Stomach (tissue), 4 donors: ENCODE measurements around the gene NUDT1.

Experiments used
- CTCF ChIP-seq, 7 experiments: fragments of 450-650 bp in 4 of 7; fragments of 200-600 bp in 3 of 7; sonication (generic) in 3 of 7; IDR thresholded peaks; one replicate each; pipeline ENCODE4 v1.5.1; 2016 to 2019; ENCODE audit warnings: antibody characterized with exemption in 7 of 7, control low read depth in 2 of 7, mild to moderate bottlenecking in 1 of 7
- EP300 ChIP-seq: sonication (generic); formaldehyde crosslinking; IDR thresholded peaks from one replicate; pipeline ENCODE4 v1.6.1; 2017; ENCODE audit warnings: antibody characterized with exemption
- POLR2AphosphoS5 ChIP-seq, 3 donors: sonication (generic); formaldehyde crosslinking; IDR thresholded peaks; one replicate each; pipeline ENCODE4 v1.6.1; 2016; ENCODE audit warnings: antibody characterized with exemption in 3 of 3

DNA sequence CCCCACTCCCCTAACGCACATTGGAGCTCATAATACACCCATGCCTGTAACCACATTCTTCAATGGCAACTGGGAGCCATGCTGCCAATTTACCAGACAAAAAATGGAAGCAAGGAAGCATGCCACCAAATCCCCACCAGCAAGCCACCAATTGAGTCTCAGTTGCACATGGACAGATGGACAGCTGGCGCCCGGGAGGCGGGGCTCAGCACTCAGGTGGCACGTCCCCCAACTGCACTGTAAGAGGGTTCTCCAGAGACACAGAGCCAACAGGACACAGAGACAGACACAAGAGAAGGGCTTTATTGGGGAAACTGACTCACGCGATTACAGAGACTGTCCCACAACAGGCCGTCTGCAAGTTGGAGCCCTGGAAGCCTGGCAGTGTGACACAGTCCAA lies 11.8 kb upstream of the NUDT1 start:
- TF ChIP-seq CTCF (IDR thresholded peaks at IDR 0.05) (no peak), EP300 (no peak), POLR2AphosphoS5 (IDR thresholded peaks at IDR 0.05) (no peak)
